Neural progenitor cell (in vitro differentiated cells): ENCODE measurements around the gene MAN1A2.

ENCODE experiments used
- EZH2 ChIP-seq: fragments of 200-600 bp; sonication (generic); IDR thresholded peaks from 2 replicates; pipeline ENCODE4 v1.6.1; 2017; ENCODE audit warnings: antibody characterized with exemption, mild to moderate bottlenecking, moderate library complexity
- TF ChIP-seq, protein P1 (sequence below): fragments of 200-600 bp; sonication (generic); IDR thresholded peaks from 2 replicates; pipeline ENCODE4 v1.5.1; 2017; ENCODE audit warnings: antibody characterized with exemption, mild to moderate bottlenecking

DNA sequence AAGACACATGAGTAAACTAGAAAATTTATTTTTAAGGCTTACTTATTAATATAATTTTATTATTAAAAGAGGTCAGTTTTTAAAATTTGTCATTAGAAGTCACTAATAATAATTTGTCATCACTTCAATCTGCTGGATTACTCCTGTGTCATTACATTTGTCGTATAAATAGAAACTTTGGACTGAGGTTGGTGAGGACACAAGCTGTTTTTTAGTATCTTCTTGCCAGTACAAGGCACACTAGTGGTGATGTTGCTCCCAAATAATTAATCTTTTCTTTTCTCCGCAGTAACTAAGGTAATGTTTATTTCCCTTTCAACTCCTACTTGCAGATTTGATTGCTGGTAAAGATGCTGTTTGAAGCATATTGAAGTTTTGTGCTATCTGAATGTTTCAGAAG lies 179.2 kb downstream of the MAN1A2 start:
- TF ChIP-seq, protein P1, sequence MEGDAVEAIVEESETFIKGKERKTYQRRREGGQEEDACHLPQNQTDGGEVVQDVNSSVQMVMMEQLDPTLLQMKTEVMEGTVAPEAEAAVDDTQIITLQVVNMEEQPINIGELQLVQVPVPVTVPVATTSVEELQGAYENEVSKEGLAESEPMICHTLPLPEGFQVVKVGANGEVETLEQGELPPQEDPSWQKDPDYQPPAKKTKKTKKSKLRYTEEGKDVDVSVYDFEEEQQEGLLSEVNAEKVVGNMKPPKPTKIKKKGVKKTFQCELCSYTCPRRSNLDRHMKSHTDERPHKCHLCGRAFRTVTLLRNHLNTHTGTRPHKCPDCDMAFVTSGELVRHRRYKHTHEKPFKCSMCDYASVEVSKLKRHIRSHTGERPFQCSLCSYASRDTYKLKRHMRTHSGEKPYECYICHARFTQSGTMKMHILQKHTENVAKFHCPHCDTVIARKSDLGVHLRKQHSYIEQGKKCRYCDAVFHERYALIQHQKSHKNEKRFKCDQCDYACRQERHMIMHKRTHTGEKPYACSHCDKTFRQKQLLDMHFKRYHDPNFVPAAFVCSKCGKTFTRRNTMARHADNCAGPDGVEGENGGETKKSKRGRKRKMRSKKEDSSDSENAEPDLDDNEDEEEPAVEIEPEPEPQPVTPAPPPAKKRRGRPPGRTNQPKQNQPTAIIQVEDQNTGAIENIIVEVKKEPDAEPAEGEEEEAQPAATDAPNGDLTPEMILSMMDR: no peak
- TF ChIP-seq EZH2: no peak
